ENCODE results near the gene WNT9A. TPM values are rescaled to one million over a fixed set of nuclear protein-coding genes. Genes with fewer than 3 reads are reported as not detected.

The WNT9A gene
- total and polyA plus RNA-seq, 9 of the 15 experiments (the other 6 are each of a cell fraction or from before 2014, with no cell fraction given): 0.04 to 0.17 (median 0.10) TPM; not detected in 4

GRCh38 chr1:227904541-227905335 lies 43.0 kb downstream of the WNT9A start:
- in situ Hi-C loops (cut with MboI): no loop called here
- ATAC-seq (no peak), DNase-seq (ENCODE audit: extremely low read depth in 1 of 4, low spot score in 3 of 4) (no peak), FAIRE-seq (no peak)
- Histone ChIP-seq H3K4me2 (ENCODE audit: insufficient read depth, low read length) (no peak overlapping the region), H3K27me3 (ENCODE audit: control insufficient read depth in 2 of 2, insufficient read depth in 2 of 2, low read length in 2 of 2) (peaks cover 0 to 19% of the 10 kb centered on the region in 2 experiments; a peak in 3 of 5 replicates), H3K36me3 (ENCODE audit: control insufficient read depth, insufficient read depth, low read length) (no peaks in the 10 kb centered on the region), H2AFZ (ENCODE audit: low read depth, low read length) (no peak overlapping the region), H3K4me3 (no peak overlapping the region), H3K79me2 (ENCODE audit: control insufficient read depth, insufficient read depth, low read length) (no peaks in the 10 kb centered on the region), H3K4me1 (replicated peaks in 1 of 2; ENCODE audit: control insufficient read depth in 2 of 2, insufficient read depth in 2 of 2, low read length in 2 of 2) (peaks cover 0 to 41% of the 10 kb centered on the region in 2 experiments; a peak in 2 of 5 replicates), H3K27ac (ENCODE audit: extremely low read depth, low read depth, low read length) (no peak overlapping the region), H3K9ac (ENCODE audit: insufficient read depth in 1 of 2, low read depth in 2 of 2, low read length in 2 of 2) (no peak overlapping the region), H3K9me3 (replicated peaks; ENCODE audit: control insufficient read depth, insufficient read depth, low read depth, low read length) (no peaks in the 10 kb centered on the region), H3K9me1 (ENCODE audit: control insufficient read depth, insufficient read depth, low read length) (peaks cover 6% of the 10 kb centered on the region), H4K20me1 (replicated peaks; ENCODE audit: control insufficient read depth, insufficient read depth, low read length) (no peaks in the 10 kb centered on the region; the same call in none of the 2 replicates)
- TF ChIP-seq SMAD4 (CRISPR knock-in tag; conservative IDR thresholded peaks at IDR 0.05): no peak
- TF ChIP-seq HNRNPL (IDR thresholded peaks at IDR 0.05; ENCODE audit: low read depth, low read length): no peak
- no peak for TF ChIP-seq E2F6 (IDR thresholded peaks at IDR 0.05; ENCODE audit: borderline replicate concordance in 1 of 2, extremely low read depth in 1 of 2, insufficient read depth in 1 of 2, insufficient read length in 1 of 2, low read depth in 1 of 2, low read length in 1 of 2, poor library complexity in 1 of 2, severe bottlenecking in 1 of 2)
- no peak for TF ChIP-seq FOXK1 (CRISPR knock-in tag; IDR thresholded peaks at IDR 0.05; ENCODE audit: borderline replicate concordance)
- TF ChIP-seq, protein P1, sequence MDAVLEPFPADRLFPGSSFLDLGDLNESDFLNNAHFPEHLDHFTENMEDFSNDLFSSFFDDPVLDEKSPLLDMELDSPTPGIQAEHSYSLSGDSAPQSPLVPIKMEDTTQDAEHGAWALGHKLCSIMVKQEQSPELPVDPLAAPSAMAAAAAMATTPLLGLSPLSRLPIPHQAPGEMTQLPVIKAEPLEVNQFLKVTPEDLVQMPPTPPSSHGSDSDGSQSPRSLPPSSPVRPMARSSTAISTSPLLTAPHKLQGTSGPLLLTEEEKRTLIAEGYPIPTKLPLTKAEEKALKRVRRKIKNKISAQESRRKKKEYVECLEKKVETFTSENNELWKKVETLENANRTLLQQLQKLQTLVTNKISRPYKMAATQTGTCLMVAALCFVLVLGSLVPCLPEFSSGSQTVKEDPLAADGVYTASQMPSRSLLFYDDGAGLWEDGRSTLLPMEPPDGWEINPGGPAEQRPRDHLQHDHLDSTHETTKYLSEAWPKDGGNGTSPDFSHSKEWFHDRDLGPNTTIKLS (IDR thresholded peaks at IDR 0.05; ENCODE audit: borderline replicate concordance, low read depth): no peak
- no peak for TF ChIP-seq ZNF592 (IDR thresholded peaks at IDR 0.05)
- no peak for TF ChIP-seq ZNF347 (CRISPR knock-in tag; IDR thresholded peaks at IDR 0.05; ENCODE audit: low read depth)
- no peak for TF ChIP-seq NCOA2 (IDR thresholded peaks at IDR 0.05; ENCODE audit: partially characterized antibody in 2 of 2)
- TF ChIP-seq EZH2 (IDR thresholded peaks at IDR 0.05; ENCODE audit: borderline replicate concordance, low read depth, low read length): no peak
- BruUV-seq (replicated peaks): no TSS peak
- WGBS (ENCODE audit: insufficient coverage, low coverage, missing lambda C conversion rate): 5% methylated on average over 14 of the region's 14 CpGs
- CTCF ChIA-PET (ENCODE audit: low intra/inter-chr PET ratio): no interaction called here
- POLR2A ChIA-PET: interaction anchor here (0.7 to 1.1 kb wide), 4 partner anchors 9 to 37 kb away, joined by 3 to 4 read pairs (median 3); no protein-coding TSS in a partner anchor
- intact Hi-C loops (cut with micrococcal nuclease): no loop called here
